HL-60 (cell line): Measurements from ENCODE around the gene PROS1.
"Not testable (repeated sequence)": the region's sequence is repeated elsewhere in the genome, so short reads cannot be mapped to it uniquely, and the experiment has no call there.

Experiments
- DNase-seq, 2 experiments: peaks; one replicate each; pipeline ENCODE4 v3.0.0-alpha.2; 2010 to 2020; ENCODE audit warnings: low read depth in 1 of 2, low spot score in 1 of 2
- H3K27ac ChIP-seq: fragments of 250-450 bp; sonication (Bioruptor Pico); replicated peaks from 2 replicates; pipeline ENCODE4 v1.5.1; 2020; ENCODE audit warnings: mild to moderate bottlenecking, moderate library complexity
- H3K27me3 ChIP-seq: fragments of 250-450 bp; sonication (Bioruptor Pico); 2 replicates; pipeline ENCODE4 v1.5.1; 2021; ENCODE audit warnings: mild to moderate bottlenecking, moderate library complexity; ENCODE audit not compliant: insufficient read depth, poor library complexity, severe bottlenecking
- H3K4me3 ChIP-seq: replicated peaks from 2 replicates; pipeline ENCODE4 v1.5.1; 2011; ENCODE audit warnings: mild to moderate bottlenecking, control low read depth, low read length; ENCODE audit not compliant: insufficient read depth
- CTCF ChIP-seq: IDR thresholded peaks from one replicate; pipeline ENCODE4 v1.5.1; 2011; ENCODE audit warnings: low read length, control low read depth, inconsistent platforms; ENCODE audit not compliant: insufficient read depth
- GABPA ChIP-seq: IDR thresholded peaks from 2 replicates; pipeline ENCODE4 v1.6.1; 2012; ENCODE audit warnings: low read depth
- POLR2AphosphoS5 ChIP-seq: IDR thresholded peaks from 2 replicates; pipeline ENCODE4 v1.6.1; 2012; ENCODE audit warnings: low read depth
- REST ChIP-seq: IDR thresholded peaks from 2 replicates; pipeline ENCODE4 v1.6.1; 2012; ENCODE audit warnings: low read depth; ENCODE audit not compliant: insufficient replicate concordance
- SPI1 ChIP-seq: IDR thresholded peaks from 2 replicates; pipeline ENCODE4 v1.6.1; 2012; ENCODE audit warnings: low read depth, mild to moderate bottlenecking, borderline replicate concordance

Gene PROS1

GRCh38 chr3:93926789-93927188, 46.9 kb downstream of the PROS1 start:
- Histone ChIP-seq H3K4me3 (no peak overlapping the region), H3K27ac (no peak overlapping the region), H3K27me3 (no peaks in the 10 kb centered on the region)
- TF ChIP-seq REST: no peak
- no peak for TF ChIP-seq CTCF
- DNase-seq: no peak

GRCh38 chr3:93924491-93924890, 49.2 kb downstream of the PROS1 start:
- no peak for DNase-seq
- no peak overlapping the region for H3K4me3 ChIP-seq
- H3K27me3 ChIP-seq: no peaks in the 10 kb centered on the region
- no peak for TF ChIP-seq GABPA
- TF ChIP-seq REST: no peak
- TF ChIP-seq SPI1: no peak
- TF ChIP-seq POLR2AphosphoS5: no peak
- no peak for TF ChIP-seq CTCF
- H3K27ac ChIP-seq: no peak overlapping the region

- DNase-seq: no peak
- TF ChIP-seq POLR2AphosphoS5: no peak
- TF ChIP-seq REST: no peak
- TF ChIP-seq GABPA: no peak
- no peak for TF ChIP-seq CTCF
- TF ChIP-seq SPI1: no peak
- no peak overlapping the region for H3K27ac ChIP-seq
- H3K4me3 ChIP-seq: no peak overlapping the region
- no peaks in the 10 kb centered on the region for H3K27me3 ChIP-seq
Measured at GRCh38 chr3:93923006-93923405, 50.7 kb downstream of the PROS1 start.

GRCh38 chr3:93917546-93918029, 56.1 kb downstream of the PROS1 start:
- not testable (repeated sequence) for H3K4me3 ChIP-seq, H3K27me3 ChIP-seq, DNase-seq, H3K27ac ChIP-seq

- not testable (repeated sequence) for H3K27ac ChIP-seq, H3K27me3 ChIP-seq, H3K4me3 ChIP-seq, DNase-seq
Measured at GRCh38 chr3:93913623-93914022, 60.1 kb downstream of the PROS1 start.
